Astrocyte (in vitro differentiated cells and primary cell): ENCODE measurements around the gene NACA2.

ENCODE experiments used
- CTCF ChIP-seq: IDR thresholded peaks from 2 replicates; pipeline ENCODE4 v1.5.1; 2011; ENCODE audit warnings: low read depth, mild to moderate bottlenecking, inconsistent platforms, low read length, moderate library complexity; ENCODE audit not compliant: insufficient read depth
- EZH2 ChIP-seq: IDR thresholded peaks from 2 replicates; pipeline ENCODE4 v1.6.1; 2012; ENCODE audit warnings: mild to moderate bottlenecking, low read length, inconsistent platforms; ENCODE audit not compliant: insufficient read depth

- TF ChIP-seq CTCF, result no peak
- TF ChIP-seq EZH2, result no peak
Observed at GRCh38 chr17:61593426-61593825, 2.4 kb upstream of the NACA2 start.
